ENCODE results near the gene COX20.
A peak's percentile ranks its signal among the peaks of the same experiment; 100 is the strongest.
"Not testable (repeated sequence)": the region's sequence is repeated elsewhere in the genome, so short reads cannot be mapped to it uniquely, and the experiment has no call there.

The COX20 gene

DNA sequence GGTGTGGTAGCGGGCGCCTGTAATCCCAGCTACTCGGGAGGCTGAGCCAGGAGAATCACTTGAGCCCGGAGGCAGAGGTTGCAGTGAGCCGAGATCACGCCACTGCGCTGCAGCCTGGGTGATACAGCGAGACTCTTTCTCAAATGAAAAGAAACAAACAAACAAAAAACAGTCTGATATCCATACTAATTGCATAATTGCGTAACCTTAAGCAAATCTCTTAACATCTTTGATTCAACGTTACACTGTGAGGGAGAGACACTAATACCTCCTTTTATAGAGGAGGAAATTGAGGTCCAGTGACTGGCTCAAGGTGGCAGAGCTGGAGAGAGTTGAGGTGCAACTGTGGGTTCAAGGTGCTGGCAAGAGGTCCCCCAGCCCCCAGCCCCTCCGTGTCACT lies 12.6 kb upstream of the COX20 start:
- DNase-seq (ENCODE audit: low read depth in 3 of 3): no peak

DNA sequence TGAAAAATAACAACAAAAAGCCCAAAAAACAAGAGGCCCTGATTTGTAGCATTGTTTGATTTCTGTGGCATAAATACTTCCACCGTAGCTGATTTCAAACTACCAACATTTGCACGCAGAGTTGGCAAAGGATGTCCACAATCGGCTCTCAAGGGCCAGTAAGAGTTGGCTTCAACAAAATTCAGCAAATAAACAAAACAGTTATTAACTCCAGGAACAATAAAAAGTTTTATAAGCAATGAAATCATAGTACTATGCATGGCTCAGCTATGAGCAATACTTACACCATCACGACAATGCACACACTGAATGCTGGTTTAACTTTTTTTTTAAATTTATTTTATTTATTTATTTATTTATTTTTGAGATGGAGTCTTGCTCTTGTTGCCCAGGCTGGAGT lies 8.7 kb upstream of the COX20 start:
- no peak for DNase-seq (ENCODE audit: low read depth in 3 of 3)

DNA sequence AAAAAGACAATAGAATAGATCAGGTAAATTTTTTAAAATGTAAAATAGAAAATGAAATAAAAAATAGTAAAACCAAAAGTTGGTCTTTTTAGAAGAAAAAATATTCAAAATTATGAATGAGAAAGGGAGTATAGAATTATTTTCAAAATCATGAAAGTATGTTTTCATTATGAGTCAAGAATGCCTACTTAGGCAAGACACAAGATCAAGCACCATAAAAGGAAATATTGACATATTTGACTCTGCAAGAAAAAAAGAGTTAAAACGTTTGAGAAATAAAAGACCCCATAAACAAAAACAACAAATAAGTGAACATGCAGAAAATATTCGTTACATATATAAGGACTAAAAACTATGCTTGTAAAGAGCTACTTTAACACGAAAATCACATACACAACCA lies 4.8 kb upstream of the COX20 start:
- no peak for DNase-seq (ENCODE audit: low read depth in 3 of 3)

DNA sequence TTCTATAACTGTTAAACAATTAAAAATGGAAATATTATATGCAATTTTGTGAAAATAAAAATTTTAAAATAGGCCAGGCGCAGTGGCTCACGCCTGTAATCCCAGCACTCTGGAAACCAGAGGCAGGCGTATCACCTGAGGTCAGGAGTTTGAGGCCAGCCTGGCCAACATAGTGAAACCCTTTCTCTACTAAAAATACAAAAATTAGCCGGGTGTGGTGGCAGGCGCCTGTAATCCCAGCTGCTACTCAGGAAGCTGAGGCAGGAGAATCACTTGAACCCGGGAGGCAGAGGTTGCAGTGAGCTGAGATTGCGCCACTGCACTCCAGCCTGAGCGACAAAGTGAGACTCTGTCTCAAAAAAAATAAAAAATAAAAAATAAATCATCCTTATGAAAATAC lies 2.2 kb upstream of the COX20 start:
- DNase-seq (ENCODE audit: low read depth in 3 of 3): not testable (repeated sequence)

DNA sequence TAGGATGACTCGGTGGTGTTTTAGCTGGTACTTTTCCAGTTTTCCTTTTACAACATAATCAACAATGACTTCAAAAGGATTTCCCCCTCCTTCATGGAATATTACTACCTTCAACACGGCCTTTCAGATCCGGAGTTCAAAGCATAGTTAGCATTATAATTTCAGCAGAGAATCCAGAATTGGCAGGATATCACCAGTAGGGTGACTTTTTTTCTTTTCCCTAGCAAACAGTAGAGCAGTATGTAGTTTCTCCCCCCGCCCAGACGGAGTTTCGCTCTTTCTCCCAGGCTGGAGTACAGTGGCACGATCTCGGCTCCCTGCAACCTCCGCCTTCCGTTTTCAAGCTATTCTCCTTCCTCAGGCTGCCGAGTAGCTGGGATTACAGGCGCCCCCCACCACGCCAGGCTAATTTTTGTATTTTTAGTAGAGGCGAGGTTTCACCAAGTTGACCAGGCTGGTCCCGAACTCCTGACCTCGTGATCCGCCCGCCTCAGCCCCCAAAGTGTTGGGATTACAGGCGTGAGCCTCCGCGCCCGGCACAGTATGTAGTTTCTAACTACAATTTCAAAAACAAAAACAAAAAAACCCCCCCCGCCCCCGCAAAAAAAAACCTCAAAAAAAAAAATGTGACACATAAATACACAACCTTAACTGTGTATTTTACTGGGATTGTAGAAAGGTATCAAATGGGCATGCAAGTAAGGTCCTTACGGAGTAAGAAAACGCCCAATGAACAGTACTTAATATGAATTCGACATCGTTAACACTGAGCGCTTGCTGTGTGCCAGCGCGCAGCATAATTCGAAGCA lies 1.5 kb upstream of the COX20 start:
- peak; percentile 22 to 44 (median 23) for DNase-seq (ENCODE audit: low read depth in 3 of 3)

DNA sequence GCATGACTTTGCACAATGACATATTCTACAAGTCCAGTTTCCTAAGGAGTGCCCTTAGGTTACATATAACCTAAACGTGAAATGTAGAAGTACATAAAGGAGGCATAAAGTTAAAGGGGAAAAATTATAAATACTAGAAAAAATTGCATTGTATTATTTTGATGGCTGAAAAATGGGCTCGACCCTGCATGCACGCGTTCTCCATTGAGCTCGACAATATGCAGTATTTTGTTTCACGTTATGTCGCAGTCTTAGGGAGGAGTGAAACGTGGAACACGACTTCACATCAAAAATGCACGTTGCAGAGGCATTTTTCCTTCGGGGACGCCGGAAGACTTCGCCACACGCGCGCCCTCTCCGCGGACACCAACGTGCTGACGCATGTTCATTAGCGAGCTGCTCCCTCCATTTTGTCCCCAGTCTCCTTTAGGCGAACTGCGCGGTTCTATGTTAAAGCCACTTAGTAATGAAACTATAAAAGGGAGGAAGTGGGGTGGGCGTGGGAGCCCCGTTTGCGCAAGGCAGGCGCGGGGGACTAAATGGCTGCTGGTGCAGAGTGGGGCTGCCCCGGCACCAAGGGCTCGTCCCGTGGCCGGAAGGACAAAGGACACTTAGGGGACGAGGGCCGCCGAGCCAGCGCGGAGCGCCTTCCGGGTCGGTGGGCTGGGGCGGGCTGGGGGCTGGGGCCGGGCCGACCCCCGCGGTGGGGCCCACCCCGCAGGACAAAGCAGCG lies 749 bp upstream of the COX20 start:
- peak; percentile 77 to 89 (median 83) for DNase-seq (ENCODE audit: low read depth in 3 of 3)

DNA sequence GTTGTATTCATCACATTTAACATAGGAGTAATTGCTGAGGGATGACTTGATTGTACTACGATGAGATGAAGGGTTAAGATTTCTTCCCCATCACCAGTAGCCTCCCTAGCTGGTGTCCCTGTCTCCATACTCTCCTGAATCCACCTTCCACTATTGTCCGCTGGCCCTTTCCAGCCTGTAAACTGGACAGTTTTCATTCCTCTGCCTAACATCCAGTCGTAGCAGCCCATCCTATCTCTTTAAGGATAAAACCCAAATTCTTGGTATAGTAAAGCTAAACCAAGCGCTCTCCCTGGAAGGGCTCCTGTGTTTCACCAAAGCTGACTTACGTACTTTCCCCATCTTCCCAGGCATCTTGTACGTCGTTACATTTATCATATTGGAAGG lies 670 bp downstream of the COX20 start:
- no peak for DNase-seq (ENCODE audit: low read depth in 3 of 3)

DNA sequence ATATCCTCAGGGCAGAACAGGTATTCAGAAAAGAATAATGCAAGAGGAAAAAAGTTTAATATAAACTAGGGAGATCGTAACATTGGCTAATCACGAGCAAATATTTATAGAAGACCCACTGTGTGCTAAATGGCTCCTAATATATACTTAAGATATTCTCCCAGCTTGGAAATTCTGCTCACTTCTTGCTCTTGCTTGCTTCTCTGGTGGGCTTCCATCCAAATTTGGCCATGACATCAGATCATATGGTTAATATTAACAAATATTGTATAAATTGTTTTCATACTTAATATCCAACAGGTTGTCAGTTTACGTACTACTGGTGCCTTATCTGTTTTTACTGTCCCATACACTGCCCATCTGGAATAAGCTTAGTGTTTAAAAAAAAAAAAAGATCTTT lies 1.1 kb downstream of the COX20 start:
- DNase-seq (ENCODE audit: low read depth in 3 of 3): no peak

DNA sequence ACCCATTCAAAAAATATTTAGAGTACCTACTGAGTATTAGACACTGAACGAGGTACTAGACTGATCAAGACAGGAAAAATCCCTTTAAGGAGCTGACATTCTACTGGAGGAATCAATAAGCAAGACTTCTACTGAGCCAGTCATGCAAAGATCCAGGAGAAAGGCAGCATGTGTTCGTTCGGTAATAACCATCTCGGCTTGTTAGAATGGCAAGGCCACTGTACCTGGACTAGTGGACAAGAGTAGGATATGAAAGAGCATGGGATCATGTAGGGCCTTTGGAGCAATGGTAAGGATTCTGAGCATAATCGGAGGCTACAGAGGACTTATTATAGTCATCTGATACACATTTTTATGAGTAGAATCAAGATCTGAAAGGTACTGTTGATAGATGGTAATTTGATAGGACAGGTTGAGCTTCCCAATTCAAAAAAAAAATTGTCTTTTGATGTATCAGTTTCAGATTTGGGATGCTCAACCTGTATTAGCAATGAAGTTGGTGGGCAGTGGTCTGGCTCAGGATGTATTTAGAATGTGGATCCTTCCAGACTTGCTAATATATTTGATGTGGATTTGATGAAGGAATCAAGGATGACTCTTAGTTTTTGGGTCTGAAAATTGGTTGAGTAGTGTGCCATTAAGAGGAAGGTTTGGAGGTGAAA lies 2.3 kb downstream of the COX20 start:
- DNase-seq (ENCODE audit: low read depth in 3 of 3): no peak

DNA sequence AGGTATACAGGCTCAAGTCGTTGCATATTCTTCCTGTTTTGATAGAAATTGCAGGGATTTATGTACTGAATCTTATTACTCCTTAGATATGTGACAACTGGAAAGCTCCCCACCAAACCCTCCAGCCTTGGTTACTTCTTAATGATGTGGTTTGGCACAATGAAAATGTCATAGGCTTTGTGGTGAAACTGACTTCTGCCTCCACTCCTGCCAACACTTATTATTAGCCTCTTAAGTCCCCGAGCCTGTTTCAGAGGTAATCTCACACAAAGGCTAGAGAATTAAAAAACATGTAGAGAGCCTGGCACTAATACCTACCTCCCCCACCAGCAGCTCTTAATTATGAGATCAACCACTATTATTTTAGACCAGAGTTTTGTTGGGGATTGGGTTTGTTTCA lies 4.2 kb downstream of the COX20 start:
- DNase-seq (ENCODE audit: low read depth in 3 of 3): no peak

DNA sequence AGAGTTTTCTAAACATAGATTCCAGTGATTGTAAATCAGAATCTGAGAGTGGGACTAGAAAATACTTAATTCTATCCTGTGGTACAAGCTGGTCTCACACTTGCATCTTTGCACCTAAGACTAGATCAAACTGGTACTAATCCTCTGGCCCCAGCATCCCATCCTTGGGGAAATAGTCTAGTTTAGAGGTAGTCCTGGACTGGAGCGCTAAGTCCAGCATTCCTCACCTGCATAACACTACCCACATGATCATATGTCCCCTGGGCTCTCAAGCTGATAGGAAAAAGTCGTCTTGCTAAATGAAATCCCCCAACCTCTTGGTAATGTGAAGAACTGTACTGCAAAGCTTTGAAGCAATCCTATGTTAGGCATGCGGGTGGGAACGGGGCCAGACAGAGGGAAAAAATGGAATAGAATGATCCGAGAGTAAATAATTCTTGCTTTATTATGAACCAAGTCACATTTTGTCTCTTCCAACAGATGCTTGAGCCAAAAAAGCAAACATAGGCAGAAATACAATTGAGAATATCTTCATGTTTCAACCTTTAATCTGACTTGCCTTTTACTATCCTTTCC lies 4.8 kb downstream of the COX20 start:
- DNase-seq (ENCODE audit: low read depth in 3 of 3): no peak

DNA sequence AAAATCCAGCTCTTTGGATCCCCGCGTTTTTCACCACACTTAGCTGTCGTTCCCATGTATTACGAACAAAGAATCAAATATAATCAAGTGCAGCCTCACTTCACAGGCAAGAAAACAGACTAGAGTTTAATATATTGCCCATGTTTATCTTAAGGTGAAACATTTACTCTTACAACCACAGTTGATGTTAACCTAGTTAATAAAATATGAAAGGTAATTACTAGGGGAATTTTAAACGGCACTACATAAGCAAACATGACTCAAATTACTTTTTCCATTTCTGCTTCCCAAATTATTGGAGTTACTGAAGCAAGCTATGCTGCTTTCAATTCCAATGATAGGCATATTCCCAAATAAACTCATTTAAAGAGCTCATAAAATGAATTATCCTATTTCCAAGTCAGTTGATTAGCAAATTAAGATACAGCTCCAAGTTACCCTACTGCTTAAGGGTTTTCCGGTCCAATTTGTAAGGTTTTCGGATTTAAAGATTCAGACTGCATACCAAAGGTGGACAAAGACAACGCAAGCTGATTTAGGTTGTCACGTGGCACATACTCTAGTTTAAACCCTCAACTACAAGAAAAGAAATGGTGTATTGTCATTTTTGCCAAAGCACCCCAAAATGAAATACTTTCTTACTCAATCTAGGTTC lies 5.9 kb downstream of the COX20 start:
- no peak for DNase-seq (ENCODE audit: low read depth in 3 of 3)

DNA sequence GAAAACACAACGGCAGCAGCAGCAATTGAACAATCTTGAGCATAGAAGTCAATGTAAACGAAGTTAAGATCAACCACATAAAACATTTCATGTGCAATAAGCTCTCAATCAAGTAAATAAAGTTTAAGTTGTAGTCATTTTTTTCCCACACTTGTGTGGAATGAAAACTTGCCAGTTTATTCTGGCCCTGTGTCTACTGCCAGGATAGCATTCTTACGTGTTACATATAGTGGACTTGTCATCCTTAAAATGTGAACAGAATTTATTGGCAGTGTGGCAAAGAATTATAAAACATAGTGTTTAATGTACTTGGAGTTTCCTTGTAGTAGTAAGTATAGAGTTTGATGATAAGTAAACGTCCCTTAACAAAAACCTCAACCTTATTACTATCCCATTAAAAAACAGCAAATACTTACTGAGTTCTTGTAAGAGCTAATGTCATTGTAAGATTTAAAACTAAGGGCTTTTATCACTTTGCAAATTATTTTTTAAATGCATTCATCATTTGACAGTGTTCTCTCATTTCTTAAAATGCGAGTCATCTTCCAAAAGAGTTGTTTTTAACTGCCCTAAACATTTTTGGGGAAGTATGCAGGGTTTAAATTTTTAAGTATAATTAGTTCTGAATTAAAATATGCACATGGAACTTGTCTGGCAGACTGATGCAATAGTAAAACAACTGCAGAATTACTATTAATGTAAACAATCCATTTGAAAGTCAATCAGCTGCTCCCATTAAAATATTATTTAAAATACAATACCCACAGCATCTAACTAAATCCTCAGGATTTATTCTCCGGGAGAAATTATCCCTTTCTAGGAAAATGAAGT lies 7.9 kb downstream of the COX20 start:
- DNase-seq (ENCODE audit: low read depth in 3 of 3): no peak

DNA sequence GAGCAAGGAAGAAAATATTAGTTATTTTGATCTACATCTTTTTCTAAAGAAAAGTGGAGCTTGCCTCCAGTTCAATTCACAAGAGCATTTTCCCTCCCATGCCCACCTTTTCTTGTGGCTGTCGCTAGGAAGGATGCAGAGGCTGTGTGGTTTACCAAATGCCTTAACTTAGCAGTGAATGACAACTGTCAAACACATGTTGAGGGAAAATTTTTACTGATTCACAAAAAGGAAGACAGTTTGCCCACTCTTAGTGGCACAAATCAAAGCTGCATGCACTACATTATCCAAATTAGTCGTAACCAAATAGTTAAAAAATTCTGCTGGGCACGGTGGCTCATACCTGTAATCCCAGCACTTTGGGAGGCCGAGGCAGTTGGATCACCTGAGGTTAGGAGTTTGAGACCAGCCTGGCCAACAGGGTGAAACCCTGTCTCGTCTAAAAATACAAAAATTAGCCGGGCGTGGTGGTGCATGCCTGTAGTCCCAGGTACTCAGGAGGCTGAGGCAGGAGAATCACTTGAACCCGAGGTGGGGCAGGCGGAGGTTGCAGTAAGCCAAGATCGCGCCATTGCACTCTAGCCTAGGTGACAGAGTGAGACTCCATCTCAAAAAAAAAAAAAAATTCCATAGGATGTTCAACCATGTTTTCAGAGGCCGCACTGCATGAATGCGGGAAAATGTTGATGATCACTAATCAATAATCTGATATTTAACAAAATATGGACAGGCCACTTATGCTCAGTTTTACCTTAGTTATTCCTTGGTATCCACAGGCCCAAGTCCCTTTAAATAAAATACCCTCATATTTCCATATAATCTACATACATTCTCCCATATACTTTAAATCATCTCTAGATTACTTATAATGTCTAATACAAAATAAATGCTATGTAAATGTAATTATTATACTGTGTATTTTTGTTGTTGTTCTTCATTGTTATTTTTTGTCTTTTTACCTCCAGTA lies 9.0 kb downstream of the COX20 start:
- DNase-seq (ENCODE audit: low read depth in 3 of 3): no peak

DNA sequence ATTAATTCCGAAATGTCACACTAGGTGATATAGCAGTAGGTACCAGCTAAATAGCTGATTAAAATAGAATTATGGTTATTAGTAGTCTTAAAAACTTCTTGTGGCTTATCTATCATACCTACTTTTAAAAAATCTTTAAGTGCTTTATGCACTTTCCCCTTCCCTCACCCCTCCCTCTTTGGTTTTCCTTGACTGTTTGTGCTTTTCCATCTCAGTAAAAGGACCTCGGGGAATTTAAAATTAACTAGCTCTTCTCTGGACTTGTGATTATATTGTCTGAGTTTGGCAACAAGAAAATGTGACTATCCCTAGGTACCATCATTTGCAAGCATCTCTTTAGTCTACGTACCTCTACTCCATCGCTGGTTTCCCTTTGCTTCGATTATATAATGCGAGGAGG lies 11.2 kb downstream of the COX20 start:
- no peak for DNase-seq (ENCODE audit: low read depth in 3 of 3)

DNA sequence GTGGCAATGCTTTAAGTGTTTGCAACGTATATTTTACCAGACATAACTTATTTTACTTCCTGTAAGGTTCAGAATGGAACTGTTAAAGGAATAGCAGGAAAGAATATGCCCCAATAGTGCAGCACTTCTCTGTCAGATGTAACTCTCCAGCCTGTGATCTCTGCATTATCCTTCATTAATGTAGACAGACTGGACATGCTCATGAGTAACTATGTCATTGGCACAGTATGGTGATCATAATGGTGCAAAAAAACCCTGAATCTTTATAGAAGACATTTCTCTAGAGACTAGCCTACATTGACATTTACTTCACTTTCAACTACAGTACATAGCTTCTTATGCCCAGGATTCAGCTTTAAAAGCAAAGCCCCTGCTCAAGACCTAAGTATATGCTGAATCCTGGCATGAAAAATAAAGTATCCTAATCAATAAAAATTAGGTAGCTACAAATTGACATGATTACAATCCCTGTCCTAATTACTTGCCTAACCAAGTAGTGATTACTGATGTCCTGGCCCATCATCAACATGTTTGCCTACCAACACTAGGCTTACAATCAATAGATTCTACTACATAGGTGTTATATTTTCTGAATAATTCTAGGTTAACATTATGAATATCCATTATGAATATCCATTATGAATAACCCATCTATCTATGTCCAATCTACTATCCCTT lies 13.9 kb downstream of the COX20 start:
- no peak for DNase-seq (ENCODE audit: low read depth in 3 of 3)

DNA sequence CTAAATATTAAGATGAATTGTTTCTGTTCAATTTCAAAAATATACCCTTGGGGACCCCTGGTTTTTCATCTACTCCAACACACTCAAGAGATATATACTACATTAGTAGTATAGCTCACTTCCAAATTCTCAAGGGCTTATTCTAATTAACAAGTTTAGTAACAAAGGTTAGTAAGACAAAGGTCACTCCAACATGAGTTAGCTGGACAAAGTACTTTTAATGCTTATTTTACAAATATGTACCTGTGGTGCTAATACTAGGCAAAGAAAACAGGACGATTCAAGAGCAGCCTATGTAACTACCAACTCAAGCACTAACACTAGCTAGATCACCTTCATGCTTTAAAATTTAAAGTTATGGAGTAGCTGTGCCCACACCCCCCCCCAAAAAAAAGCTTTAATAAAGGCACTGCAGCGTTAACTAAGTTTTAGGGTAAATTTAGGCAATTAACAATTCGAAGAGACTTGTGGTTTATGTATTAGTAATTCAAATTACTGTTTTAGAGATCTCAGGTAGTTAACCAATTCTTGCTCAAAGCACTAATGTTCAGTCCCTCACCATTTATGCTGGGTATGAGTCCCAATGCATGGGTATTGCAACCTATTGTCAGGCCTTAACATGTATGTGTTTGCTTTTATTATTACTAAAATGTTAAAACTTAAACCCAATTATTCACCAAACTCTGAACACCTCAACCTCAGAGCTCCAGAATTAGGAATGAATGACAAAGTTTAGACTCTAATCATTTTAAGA lies 14.8 kb downstream of the COX20 start:
- no peak for DNase-seq (ENCODE audit: low read depth in 3 of 3)

DNA sequence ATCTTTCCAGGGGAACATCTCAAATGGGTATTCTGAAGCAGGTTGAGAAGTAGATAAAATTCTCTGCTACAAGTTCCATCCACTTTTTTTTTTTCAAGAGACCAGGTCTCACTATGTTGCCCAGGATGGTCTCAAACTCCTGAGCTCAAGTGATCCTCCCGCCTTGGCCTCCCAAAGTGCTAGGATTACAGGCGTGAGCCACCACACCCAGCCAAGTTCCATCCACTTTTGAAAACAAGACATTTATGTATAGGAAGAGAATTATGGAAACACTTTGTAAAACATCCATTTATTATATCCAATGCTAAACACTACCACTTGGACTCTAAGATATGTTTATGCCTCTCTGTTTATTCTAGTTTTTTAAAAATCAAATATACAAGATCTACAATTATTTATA lies 15.4 kb downstream of the COX20 start:
- DNase-seq (ENCODE audit: low read depth in 3 of 3): no peak

All from stimulated activated CD4-positive, alpha-beta T cell treated with anti-CD3 and anti-CD28 coated beads, TNF-alpha, amount 100 ng/mL, for 24 hours (primary cell).